Measurements from ENCODE around the gene COX17.

GRCh38 chr3:119624002-119624720 lies 53.0 kb downstream of the COX17 start:
- no peak for TF ChIP-seq CTCF (IDR thresholded peaks at IDR 0.05)
- TF ChIP-seq, protein P1, sequence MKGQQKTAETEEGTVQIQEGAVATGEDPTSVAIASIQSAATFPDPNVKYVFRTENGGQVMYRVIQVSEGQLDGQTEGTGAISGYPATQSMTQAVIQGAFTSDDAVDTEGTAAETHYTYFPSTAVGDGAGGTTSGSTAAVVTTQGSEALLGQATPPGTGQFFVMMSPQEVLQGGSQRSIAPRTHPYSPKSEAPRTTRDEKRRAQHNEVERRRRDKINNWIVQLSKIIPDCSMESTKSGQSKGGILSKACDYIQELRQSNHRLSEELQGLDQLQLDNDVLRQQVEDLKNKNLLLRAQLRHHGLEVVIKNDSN (IDR thresholded peaks at IDR 0.05; ENCODE audit: borderline replicate concordance, low read depth) = no peak
- no peak for TF ChIP-seq SIN3A (IDR thresholded peaks at IDR 0.05; ENCODE audit: borderline replicate concordance, low read depth, low read length)
- TF ChIP-seq EZH2phosphoT487 (IDR thresholded peaks at IDR 0.05; ENCODE audit: borderline replicate concordance, low read depth) = no peak
- no peak for TF ChIP-seq NRF1 (IDR thresholded peaks at IDR 0.05; ENCODE audit: low read depth, low read length)
- TF ChIP-seq POLR2AphosphoS5 (IDR thresholded peaks at IDR 0.05; ENCODE audit: low read depth, low read length) = no peak
- TF ChIP-seq YY1 (IDR thresholded peaks at IDR 0.05; ENCODE audit: low read depth) = no peak
- TF ChIP-seq ELF1 (IDR thresholded peaks at IDR 0.05) = no peak
- no peak for TF ChIP-seq SMC3 (IDR thresholded peaks at IDR 0.05; ENCODE audit: low read depth, low read length)
- TF ChIP-seq, protein P2, sequence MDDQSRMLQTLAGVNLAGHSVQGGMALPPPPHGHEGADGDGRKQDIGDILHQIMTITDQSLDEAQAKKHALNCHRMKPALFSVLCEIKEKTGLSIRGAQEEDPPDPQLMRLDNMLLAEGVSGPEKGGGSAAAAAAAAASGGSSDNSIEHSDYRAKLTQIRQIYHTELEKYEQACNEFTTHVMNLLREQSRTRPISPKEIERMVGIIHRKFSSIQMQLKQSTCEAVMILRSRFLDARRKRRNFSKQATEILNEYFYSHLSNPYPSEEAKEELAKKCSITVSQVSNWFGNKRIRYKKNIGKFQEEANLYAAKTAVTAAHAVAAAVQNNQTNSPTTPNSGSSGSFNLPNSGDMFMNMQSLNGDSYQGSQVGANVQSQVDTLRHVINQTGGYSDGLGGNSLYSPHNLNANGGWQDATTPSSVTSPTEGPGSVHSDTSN (IDR thresholded peaks at IDR 0.05) = no peak
